ENCODE results near the gene DOCK4.

The DOCK4 gene

GRCh38 chr7:112063974-112064373, 142.2 kb downstream of the DOCK4 start:
- H3K4me3 ChIP-seq (ENCODE audit: low read depth, low read length): no peak overlapping the region
- TF ChIP-seq CTCF (IDR thresholded peaks at IDR 0.05; ENCODE audit: insufficient read depth, low read depth, low read length, missing control alignments): no peak
- no peak for DNase-seq (ENCODE audit: low read depth)

- H3K4me3 ChIP-seq (ENCODE audit: low read depth, low read length): no peak overlapping the region
- no peak for DNase-seq (ENCODE audit: low read depth)
- TF ChIP-seq CTCF (IDR thresholded peaks at IDR 0.05; ENCODE audit: insufficient read depth, low read depth, low read length, missing control alignments): no peak
Observed at GRCh38 chr7:112061051-112061450, 145.1 kb downstream of the DOCK4 start.

GRCh38 chr7:112060625-112061024, 145.6 kb downstream of the DOCK4 start:
- no peak overlapping the region for H3K4me3 ChIP-seq (ENCODE audit: low read depth, low read length)
- DNase-seq (ENCODE audit: low read depth): no peak
- TF ChIP-seq CTCF (IDR thresholded peaks at IDR 0.05; ENCODE audit: insufficient read depth, low read depth, low read length, missing control alignments): no peak

GRCh38 chr7:112059675-112060074, 146.5 kb downstream of the DOCK4 start:
- no peak for DNase-seq (ENCODE audit: low read depth)
- H3K4me3 ChIP-seq (ENCODE audit: low read depth, low read length): no peak overlapping the region
- TF ChIP-seq CTCF (IDR thresholded peaks at IDR 0.05; ENCODE audit: insufficient read depth, low read depth, low read length, missing control alignments): no peak

GRCh38 chr7:112058686-112059085, 147.5 kb downstream of the DOCK4 start:
- no peak for TF ChIP-seq CTCF (IDR thresholded peaks at IDR 0.05; ENCODE audit: insufficient read depth, low read depth, low read length, missing control alignments)
- DNase-seq (ENCODE audit: low read depth): no peak
- H3K4me3 ChIP-seq (ENCODE audit: low read depth, low read length): no peak overlapping the region

GRCh38 chr7:112056409-112056808, 149.8 kb downstream of the DOCK4 start:
- no peak overlapping the region for H3K4me3 ChIP-seq (ENCODE audit: low read depth, low read length)
- no peak for TF ChIP-seq CTCF (IDR thresholded peaks at IDR 0.05; ENCODE audit: insufficient read depth, low read depth, low read length, missing control alignments)
- DNase-seq (ENCODE audit: low read depth): peak; percentile 60

- no peak for TF ChIP-seq CTCF (IDR thresholded peaks at IDR 0.05; ENCODE audit: insufficient read depth, low read depth, low read length, missing control alignments)
- no peak for DNase-seq (ENCODE audit: low read depth)
Observed at GRCh38 chr7:112053737-112054069, 152.5 kb downstream of the DOCK4 start.

More at GRCh38 chr7:112053737-112054069, 152.5 kb downstream of the DOCK4 start:
- H3K4me3 ChIP-seq (ENCODE audit: low read depth, low read length): no peak overlapping the region
